NCI-H2227 treated with DMSO at 0.1 percent for 48 hours (cell line): Measurements from ENCODE around the gene THBS2.
"Not testable (repeated sequence)": the region's sequence is repeated elsewhere in the genome, so short reads cannot be mapped to it uniquely, and the experiment has no call there.

Source experiments
- DNase-seq: peaks from one replicate; lab custom pipeline; 2025; lab: John Stamatoyannopoulos, UW

THBS2 gene

GRCh38 chr6:169253337-169254238, at the start of gene THBS2:
TSS of gene THBS2 (minus strand) at chr6:169253846. CDS start at chr6:169250784, 3,062 bp downstream.
- no peak for DNase-seq

- no peak for DNase-seq
These were observed 49.1 kb upstream of the THBS2 start for GRCh38 chr6:169302716-169303115.

GRCh38 chr6:169302255-169302654, 48.6 kb upstream of the THBS2 start:
- DNase-seq = no peak

GRCh38 chr6:169300916-169301315, 47.3 kb upstream of the THBS2 start:
- no peak for DNase-seq

GRCh38 chr6:169298626-169299025, 45.0 kb upstream of the THBS2 start:
- not testable (repeated sequence) for DNase-seq

- DNase-seq = no peak
These were observed 43.0 kb upstream of the THBS2 start for GRCh38 chr6:169296622-169297021.

- DNase-seq = no peak
These were observed 42.5 kb upstream of the THBS2 start for GRCh38 chr6:169296170-169296569.

GRCh38 chr6:169293196-169293595, 39.5 kb upstream of the THBS2 start:
- no peak for DNase-seq

- no peak for DNase-seq
These were observed 38.9 kb upstream of the THBS2 start for GRCh38 chr6:169292338-169293124.

GRCh38 chr6:169291646-169292337, 38.1 kb upstream of the THBS2 start:
- DNase-seq = no peak

- DNase-seq = no peak
These were observed 37.5 kb upstream of the THBS2 start for GRCh38 chr6:169291148-169291547.

GRCh38 chr6:169289619-169290339, 36.1 kb upstream of the THBS2 start:
- no peak for DNase-seq

- DNase-seq = no peak
These were observed 35.6 kb upstream of the THBS2 start for GRCh38 chr6:169289257-169289618.

GRCh38 chr6:169288591-169288990, 34.9 kb upstream of the THBS2 start:
- no peak for DNase-seq

- DNase-seq = no peak
These were observed 34.0 kb upstream of the THBS2 start for GRCh38 chr6:169287675-169288074.

GRCh38 chr6:169286961-169287360, 33.3 kb upstream of the THBS2 start:
- DNase-seq = no peak

GRCh38 chr6:169285165-169285564, 31.5 kb upstream of the THBS2 start:
- no peak for DNase-seq

GRCh38 chr6:169283924-169284323, 30.3 kb upstream of the THBS2 start:
- no peak for DNase-seq

GRCh38 chr6:169282043-169282442, 28.4 kb upstream of the THBS2 start:
- no peak for DNase-seq

- DNase-seq = no peak
These were observed 24.0 kb upstream of the THBS2 start for GRCh38 chr6:169277619-169278018.

GRCh38 chr6:169274781-169275180, 21.1 kb upstream of the THBS2 start:
- DNase-seq = no peak

- no peak for DNase-seq
These were observed 19.9 kb upstream of the THBS2 start for GRCh38 chr6:169273511-169273910.
